Frontal cortex (tissue), 4 donors: ENCODE measurements around the gene ECI1. TPM values are rescaled to one million over a fixed set of nuclear protein-coding genes. Genes with fewer than 3 reads are reported as not detected.
"Not testable (repeated sequence)": the region's sequence is repeated elsewhere in the genome, so short reads cannot be mapped to it uniquely, and the experiment has no call there.

Experiments
- DNase-seq, 2 donors: peaks; one replicate each; pipeline ENCODE4 v3.0.0; 2012; ENCODE audit warnings: low spot score in 2 of 2
- FAIRE-seq: peaks from 2 replicates; lab custom pipeline; 2012; peaks lifted over from hg19 to GRCh38; lab: Jason Lieb, UNC
- total RNA-seq: library from RNA; depleted of rRNA; stranded (reverse); fragments of >200 nt; gene quantifications from one replicate; pipeline ENCODE4 v1.2.3, GENCODE V29; 2014
- donor health status: control.
- donor health status: control.
- donor health status: control.

The ECI1 gene
- total RNA-seq, 1 donor from 2014 or later = 10.2 TPM

DNA sequence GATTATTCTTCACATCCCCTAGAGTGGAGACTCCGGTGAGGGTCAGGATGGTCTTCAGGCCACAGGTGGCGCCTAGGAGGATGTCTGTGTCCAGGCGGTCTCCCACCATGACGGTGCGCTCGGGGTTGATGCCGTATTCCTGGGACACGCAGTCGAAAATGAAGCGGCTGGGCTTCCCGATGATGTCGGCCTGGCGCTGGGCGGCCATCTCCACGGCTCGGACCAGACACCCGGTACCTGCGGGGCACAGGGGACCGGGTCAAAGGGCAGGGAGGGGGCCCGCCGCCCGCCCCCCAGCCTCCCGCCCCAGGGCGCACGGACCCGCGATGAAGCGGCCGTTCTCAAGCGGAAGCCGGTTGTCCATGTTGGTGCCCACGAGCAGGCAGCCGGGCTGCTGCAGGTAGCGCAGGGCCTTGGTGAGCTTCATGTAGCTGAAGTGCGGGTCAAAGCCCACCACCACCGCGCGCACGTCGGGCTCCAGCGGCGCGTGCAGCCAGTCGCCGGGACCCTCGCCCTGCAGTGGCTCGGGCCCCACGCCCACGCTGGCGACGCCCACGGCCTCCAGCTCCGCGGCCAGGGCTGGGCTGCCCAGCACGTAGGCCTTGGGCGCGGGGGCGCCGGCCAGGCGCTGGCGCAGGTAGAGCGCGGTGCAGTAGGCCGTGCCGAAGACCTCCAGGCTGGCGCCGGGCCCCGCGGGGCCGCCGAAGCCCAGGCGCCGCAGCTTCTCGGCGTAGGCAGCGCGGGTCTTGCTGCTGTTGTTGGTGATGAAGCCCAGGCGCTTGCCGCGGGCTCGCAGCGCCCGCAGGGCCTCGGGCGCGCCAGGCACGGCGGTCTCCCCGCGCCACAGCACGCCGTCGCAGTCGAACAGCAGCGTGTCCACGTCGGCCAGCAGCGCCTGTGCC is 37.3 kb downstream of the ECI1 start:
- DNase-seq (no peak), FAIRE-seq (no peak)

DNA sequence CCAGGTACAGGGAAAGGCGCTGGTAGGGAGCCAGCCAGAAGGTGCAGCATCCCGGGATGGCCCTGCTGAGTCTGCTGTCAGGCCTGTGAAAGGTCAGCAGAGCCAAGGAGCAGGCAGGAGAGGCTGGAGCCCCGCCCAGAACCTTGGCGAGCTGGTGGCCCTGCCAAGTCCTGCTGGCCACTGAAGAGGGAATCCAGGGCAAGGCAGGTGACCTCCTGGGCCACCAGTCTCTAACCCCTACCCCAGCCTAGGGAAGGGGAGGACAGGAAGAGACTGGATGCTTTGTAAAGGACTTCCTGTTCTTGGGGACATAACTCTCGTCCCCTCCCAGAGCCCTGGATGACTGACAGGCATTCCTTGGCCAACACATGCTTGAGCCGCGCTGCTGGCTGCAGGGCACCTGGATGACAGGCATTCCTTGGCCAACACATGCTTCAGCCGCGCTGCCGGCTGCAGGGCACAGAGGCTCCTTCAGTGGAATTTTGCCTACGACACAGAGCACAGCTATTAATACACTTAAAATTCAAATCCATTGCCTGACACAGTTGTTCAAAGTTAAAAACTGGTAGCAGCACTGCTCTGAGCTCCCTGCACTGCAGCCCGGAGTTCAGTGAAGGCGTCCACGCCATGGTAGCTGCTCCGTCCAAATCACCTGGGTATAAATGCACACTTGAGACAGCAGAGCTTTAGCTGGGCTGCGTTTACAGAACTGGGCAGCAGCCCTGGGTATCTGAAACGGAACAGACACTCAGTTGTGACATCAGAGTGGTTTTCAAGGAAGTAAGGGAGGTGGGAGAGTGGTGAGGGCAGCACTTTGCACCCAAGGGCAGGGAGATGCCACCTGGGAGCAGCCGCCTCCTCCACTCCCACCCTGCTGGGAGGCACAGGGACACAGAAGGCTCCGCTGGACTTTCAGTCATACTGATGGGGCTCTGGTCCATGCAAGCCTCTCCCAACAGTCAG is 38.7 kb downstream of the ECI1 start:
- DNase-seq (no peak), FAIRE-seq (no peak)

- FAIRE-seq = no peak
- DNase-seq = no peak
These were observed 39.5 kb downstream of the ECI1 start for GRCh38 chr16:2211923-2212347.

DNA sequence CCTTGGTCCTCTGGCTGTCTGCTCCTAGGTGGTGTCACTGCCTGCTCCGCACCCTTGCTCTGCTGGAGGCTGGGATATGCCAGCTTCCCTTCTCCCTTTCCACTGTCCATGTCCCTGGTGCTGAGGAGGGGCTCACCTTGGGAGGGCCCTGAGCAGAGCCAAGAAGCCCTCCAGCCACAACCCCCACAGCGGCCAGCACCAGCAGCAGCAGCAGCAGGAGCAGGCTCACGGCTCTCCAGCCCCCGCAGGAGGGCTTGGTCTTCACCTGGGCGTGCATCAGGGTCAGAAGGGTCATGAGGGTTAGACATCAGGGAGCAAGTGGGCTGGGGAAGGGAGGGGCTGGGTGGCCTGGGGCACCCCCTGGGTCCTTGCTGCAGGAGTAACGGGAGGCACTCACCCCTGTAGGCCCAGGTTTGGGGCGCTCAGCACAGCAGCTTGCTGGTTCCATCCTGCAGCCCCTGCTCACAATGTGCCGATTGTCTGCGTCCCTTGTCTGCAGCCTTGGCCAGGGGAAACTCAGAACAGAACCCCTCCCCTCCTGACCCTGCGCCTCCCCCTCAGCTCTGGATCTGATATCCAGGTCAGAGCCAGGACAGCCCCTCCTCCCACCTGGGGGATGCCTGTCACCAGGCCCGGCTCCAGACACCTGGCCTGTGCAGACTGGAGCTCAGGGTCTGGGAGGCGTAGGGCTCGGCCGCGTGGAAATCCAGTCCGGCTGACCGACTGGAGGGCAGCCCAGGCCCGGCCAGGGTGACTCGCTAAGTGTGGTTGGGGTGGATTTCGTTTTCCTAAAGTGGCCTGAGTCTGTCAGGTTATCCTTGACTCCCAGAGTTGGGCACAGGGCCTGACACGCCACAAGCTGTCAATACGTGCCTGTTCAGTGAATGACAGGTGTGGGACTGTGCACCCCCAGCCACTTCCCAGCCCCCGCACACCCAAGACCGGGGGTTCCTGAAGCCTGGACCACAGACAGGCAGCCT is 40.7 kb downstream of the ECI1 start, which contains the start of gene BRICD5:
Gene BRICD5 (minus strand): TSS at position 478 of the 980 bp plus-strand sequence. CDS start 30 bp downstream, at position 448.
- no peak for FAIRE-seq
- DNase-seq = no peak

DNA sequence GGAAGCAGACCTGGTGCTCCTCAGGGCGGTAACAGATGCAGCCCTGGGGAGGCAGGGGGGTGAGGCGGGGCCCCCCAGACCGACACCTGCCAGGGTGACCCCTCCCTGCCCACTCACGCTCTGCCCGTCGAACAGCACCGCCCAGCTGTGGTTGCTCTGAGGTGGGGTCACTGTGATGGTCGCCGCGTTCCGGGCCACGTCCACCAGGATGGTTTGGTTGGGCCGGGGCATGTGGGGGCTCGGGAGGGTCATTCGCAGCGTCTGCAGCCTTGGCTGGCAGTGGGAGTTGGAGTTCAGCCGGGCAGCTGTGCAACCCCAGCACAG is 41.4 kb downstream of the ECI1 start:
- FAIRE-seq (no peak), DNase-seq (no peak)

DNA sequence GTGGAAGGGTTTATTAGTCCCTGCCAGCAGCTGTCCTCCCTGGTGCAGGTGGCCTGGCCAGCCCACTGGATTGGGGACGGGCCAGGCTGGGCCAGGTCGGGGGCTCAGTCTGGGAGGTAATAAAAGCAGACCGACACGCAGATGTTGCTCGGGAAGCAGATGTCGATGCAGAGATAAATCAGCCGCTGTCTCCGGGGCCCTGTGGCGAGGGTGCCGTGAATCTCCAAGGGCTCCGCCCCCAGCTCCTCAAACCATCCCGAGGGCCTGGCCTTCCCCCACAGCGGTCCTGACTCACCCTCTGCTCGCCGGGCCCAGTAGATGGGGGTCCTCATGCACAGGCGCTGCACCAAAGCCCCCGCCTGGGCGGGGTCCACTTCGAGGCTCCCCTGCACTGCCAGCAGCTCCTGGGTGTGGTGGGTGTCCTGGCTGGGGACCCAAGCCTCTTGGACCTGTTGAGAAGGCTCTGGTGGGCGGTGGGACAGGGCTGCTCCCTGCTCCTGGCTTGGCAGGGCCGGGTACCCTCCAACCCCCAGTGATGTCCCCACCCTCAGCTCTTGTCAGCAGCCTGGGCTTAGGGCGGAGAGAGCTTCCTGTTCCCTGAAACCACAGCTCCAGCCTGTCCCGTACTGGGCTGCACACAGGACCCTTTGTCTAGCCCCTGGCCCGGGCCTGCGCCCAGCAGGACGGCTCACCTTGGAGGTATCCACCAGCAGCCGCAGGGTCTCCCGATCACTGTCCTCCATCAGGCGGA is 42.0 kb downstream of the ECI1 start:
- FAIRE-seq = no peak

DNA sequence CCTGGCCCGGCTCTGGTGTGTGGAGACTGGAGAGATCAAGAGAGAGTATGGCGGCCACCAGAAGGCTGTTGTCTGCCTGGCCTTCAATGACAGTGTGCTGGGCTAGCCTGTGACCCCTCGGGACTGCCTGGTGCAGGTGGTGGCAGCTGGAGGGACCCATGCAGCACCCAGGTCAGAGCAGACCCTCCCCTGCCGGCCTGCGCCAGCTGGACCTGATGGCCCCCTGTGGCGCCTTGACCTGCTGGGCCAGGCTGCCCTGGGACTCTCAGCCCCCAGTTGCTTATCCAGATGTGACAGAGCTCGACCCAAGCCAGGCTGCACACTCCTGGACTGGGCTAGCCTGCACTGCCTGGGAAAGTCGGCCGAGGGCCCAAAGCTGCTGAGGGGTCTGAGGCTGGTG is 42.6 kb downstream of the ECI1 start:
- FAIRE-seq = no peak
- DNase-seq = no peak

More for the DNA sequence above, 42.0 kb downstream of the ECI1 start:
- no peak for DNase-seq

DNA sequence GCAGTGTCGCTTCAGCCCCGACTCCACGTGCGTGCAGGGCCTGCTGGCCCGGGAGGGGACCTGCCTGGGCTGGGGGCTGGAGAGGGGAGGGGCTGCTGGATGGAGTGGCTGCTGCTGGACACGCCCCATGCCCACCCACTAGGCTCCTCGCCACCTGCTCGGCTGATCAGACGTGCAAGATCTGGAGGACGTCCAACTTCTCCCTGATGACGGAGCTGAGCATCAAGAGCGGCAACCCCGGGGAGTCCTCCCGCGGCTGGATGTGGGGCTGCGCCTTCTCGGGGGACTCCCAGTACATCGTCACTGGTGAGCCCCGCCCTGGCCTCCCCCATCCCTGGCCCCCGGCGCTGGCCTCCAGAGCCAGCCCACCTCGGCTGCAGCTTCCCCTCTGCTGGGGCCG is 43.1 kb downstream of the ECI1 start:
- no peak for DNase-seq
- FAIRE-seq = no peak

GRCh38 chr16:2207872-2208271 is 43.5 kb downstream of the ECI1 start:
- no peak for FAIRE-seq
- no peak for DNase-seq

- FAIRE-seq = no peak
- no peak for DNase-seq
These were observed 44.5 kb downstream of the ECI1 start for GRCh38 chr16:2206780-2207433.

- DNase-seq (no peak), FAIRE-seq (no peak)
These were observed 45.0 kb downstream of the ECI1 start for GRCh38 chr16:2206420-2206779.

DNA sequence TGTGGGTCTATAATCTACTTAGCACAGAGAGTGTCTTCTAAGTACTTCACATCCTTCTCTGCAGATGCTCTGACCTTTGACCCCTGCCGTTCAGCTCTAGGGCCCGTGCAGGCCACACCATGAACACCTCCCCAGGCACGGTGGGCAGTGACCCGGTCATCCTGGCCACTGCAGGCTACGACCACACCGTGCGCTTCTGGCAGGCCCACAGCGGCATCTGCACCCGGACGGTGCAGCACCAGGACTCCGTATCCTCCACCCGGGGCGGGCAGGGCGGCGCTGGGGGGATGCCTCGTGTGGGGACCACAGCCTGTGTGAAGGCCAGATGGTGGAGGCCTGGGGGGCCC is 45.4 kb downstream of the ECI1 start:
- no peak for DNase-seq
- FAIRE-seq = no peak

DNA sequence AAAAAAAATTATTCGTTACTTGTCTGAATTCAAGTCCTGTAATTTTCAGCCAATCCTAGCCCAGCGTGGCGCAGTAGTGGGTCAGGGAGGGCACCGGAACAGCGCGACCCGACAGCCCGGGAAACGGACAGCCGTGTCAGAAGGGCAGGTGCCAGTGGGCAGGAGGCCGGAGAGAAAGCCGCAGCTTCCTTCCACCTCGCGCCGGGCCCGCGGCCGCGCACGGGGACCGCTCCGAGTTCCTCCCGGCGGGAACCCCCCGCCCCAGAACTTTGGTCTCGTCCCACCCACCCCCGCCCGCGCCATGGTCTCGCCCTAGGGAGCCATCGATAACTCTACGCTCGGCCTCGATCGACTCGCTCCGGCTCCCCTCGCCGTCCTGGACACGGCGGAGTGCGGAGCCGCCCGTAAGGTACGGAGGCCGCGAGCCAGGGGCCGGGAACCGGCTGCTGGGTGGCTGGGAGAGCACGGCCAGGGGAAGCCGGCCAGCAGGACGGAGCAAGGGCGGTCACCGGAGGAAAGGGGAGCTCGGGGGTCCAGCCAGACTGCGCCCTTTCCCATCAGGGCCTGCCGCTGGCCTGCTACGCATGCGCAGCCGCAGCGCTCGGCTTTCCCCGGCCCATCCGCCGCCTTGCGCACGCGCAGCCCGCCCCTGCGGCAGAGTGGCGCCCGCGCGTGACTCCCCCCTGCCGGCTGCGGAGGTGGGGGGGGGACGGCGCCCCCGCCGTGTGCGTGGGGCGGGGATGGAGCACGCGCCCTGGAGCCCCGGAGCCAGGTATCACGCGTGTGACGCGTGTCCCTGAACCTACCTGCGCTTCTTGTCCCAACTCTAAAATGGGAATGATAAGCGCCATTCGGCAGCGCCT is 46.1 kb downstream of the ECI1 start, which contains the start of gene MLST8:
Gene MLST8 (plus strand): TSS at position 351 of the 863 bp plus-strand sequence. CDS start 632 bp downstream, outside the sequence.
- peak; percentile 96 to 98 for DNase-seq
- no peak for FAIRE-seq

- FAIRE-seq (no peak), DNase-seq (no peak)
These were observed 46.8 kb downstream of the ECI1 start for GRCh38 chr16:2204416-2205103.

DNA sequence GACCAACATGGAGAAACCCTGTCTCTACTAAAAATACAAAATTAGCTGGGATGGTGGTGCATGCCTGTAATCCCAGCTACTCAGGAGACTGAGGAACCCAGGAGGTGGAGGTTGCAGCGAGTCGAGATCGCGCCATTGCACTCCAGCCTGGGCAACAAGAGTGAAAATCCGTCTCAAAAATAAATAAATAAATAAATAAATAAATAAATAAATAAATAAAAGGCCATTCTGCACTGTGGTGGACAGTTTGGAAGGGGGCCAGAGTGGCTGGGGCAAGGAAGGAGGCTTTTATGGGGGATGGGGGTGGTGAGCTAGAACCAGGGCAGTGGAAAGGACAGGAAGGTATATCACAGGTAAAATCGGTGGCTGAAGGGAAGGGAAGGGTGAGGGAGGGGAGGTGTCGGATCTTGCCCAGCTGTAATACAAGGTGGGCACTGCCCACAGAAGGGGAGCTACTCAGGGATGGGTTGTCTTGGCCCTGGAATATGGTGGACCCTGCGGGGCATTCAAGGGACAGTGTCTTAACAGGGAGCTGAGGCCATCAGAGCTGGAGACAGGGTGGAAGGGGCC is 48.2 kb downstream of the ECI1 start:
- DNase-seq, FAIRE-seq: not testable (repeated sequence)

GRCh38 chr16:2200313-2200712 is 51.1 kb downstream of the ECI1 start:
- DNase-seq (no peak), FAIRE-seq (no peak)
